ENCODE results near the gene BCAS4. TPM values are rescaled to one million over a fixed set of nuclear protein-coding genes. Genes with fewer than 3 reads are reported as not detected.

The BCAS4 gene
- total RNA-seq, 1 experiment from 2014 or later: 7.6 TPM

- Histone ChIP-seq H3K27ac (no peak overlapping the region), H3K27me3 (ENCODE audit: insufficient read depth, low read depth) (no peaks in the 10 kb centered on the region), H3K79me2 (ENCODE audit: low read depth) (no peaks in the 10 kb centered on the region), H3K9me3 (ENCODE audit: insufficient read depth, low read depth) (no peaks in the 10 kb centered on the region), H3K4me3 (no peak overlapping the region), H2AFZ (no peak overlapping the region), H3K4me1 (replicated peaks; ENCODE audit: insufficient read depth) (no peaks in the 10 kb centered on the region), H4K20me1 (ENCODE audit: insufficient read depth) (no peaks in the 10 kb centered on the region), H3K36me3 (ENCODE audit: low read depth) (no peaks in the 10 kb centered on the region), H3K9me2 (ENCODE audit: insufficient read depth) (no peaks in the 10 kb centered on the region), H3K4me2 (no peak overlapping the region), H3F3A (ENCODE audit: insufficient read depth, low read depth) (no peaks in the 10 kb centered on the region)
- CTCF ChIA-PET: interaction anchor here (0.7 kb wide), 1 partner anchor 100 kb away, joined by 3 read pairs; no protein-coding TSS in a partner anchor
- no TSS peak for BruUV-seq (replicated peaks)
- TF ChIP-seq CTCF (conservative IDR thresholded peaks at IDR 0.05) (no peak), EZH2 (IDR thresholded peaks at IDR 0.05; ENCODE audit: low read depth) (no peak)
- DNase-seq: peak in 1 of 2 experiments; percentile 76
- POLR2A ChIA-PET (ENCODE audit: unreplicated experiment): interaction anchor here (0.6 kb wide), 1 partner anchor 77 kb away, joined by 4 read pairs; no protein-coding TSS in a partner anchor
- intact Hi-C loops (cut with micrococcal nuclease; ENCODE audit: unreplicated experiment): no loop called here
Measured at GRCh38 chr20:50844430-50845100, 49.7 kb downstream of the BCAS4 start.

GRCh38 chr20:50845566-50846215, 50.8 kb downstream of the BCAS4 start:
- Histone ChIP-seq H3K9me2 (ENCODE audit: insufficient read depth) (no peaks in the 10 kb centered on the region), H4K20me1 (ENCODE audit: insufficient read depth) (no peaks in the 10 kb centered on the region), H3K36me3 (ENCODE audit: low read depth) (no peaks in the 10 kb centered on the region), H3K4me2 (no peak overlapping the region), H3K4me1 (replicated peaks; ENCODE audit: insufficient read depth) (no peaks in the 10 kb centered on the region), H3K27me3 (ENCODE audit: insufficient read depth, low read depth) (no peaks in the 10 kb centered on the region), H3K27ac (no peak overlapping the region), H2AFZ (no peak overlapping the region), H3K9me3 (ENCODE audit: insufficient read depth, low read depth) (no peaks in the 10 kb centered on the region), H3F3A (ENCODE audit: insufficient read depth, low read depth) (no peaks in the 10 kb centered on the region), H3K79me2 (ENCODE audit: low read depth) (no peaks in the 10 kb centered on the region), H3K4me3 (no peak overlapping the region)
- POLR2A ChIA-PET (ENCODE audit: unreplicated experiment): no interaction called here
- DNase-seq: no peak
- intact Hi-C loops (cut with micrococcal nuclease; ENCODE audit: unreplicated experiment): no loop called here
- TF ChIP-seq EZH2 (IDR thresholded peaks at IDR 0.05; ENCODE audit: low read depth) (no peak), CTCF (conservative IDR thresholded peaks at IDR 0.05) (no peak)
- no TSS peak for BruUV-seq (replicated peaks)
- CTCF ChIA-PET: no interaction called here

- Histone ChIP-seq H3K4me2 (no peak overlapping the region), H3K27me3 (ENCODE audit: insufficient read depth, low read depth) (no peaks in the 10 kb centered on the region), H3K27ac (no peak overlapping the region), H3K4me1 (replicated peaks; ENCODE audit: insufficient read depth) (no peaks in the 10 kb centered on the region), H3K79me2 (ENCODE audit: low read depth) (no peaks in the 10 kb centered on the region), H3K9me3 (ENCODE audit: insufficient read depth, low read depth) (no peaks in the 10 kb centered on the region), H3K9me2 (ENCODE audit: insufficient read depth) (no peaks in the 10 kb centered on the region), H4K20me1 (ENCODE audit: insufficient read depth) (no peaks in the 10 kb centered on the region), H3F3A (ENCODE audit: insufficient read depth, low read depth) (no peaks in the 10 kb centered on the region), H3K4me3 (no peak overlapping the region), H3K36me3 (ENCODE audit: low read depth) (no peaks in the 10 kb centered on the region), H2AFZ (no peak overlapping the region)
- no TSS peak for BruUV-seq (replicated peaks)
- peak in 1 of 2 experiments; percentile 43 for DNase-seq
- TF ChIP-seq EZH2 (IDR thresholded peaks at IDR 0.05; ENCODE audit: low read depth): no peak
- no peak for TF ChIP-seq CTCF (conservative IDR thresholded peaks at IDR 0.05)
- intact Hi-C loops (cut with micrococcal nuclease; ENCODE audit: unreplicated experiment): no loop called here
- CTCF ChIA-PET: interaction anchor here (0.5 kb wide), 1 partner anchor 28 kb away, joined by 3 read pairs; no protein-coding TSS in a partner anchor
- POLR2A ChIA-PET (ENCODE audit: unreplicated experiment): no interaction called here
Measured at GRCh38 chr20:50848341-50848808, 53.5 kb downstream of the BCAS4 start.

All from PC-9 (cell line).